HG03064 (cell line): ENCODE data around the gene ZBTB16.

Experiments
- ATAC-seq: cut with Tn5 transposase; IDR thresholded peaks from one replicate; pipeline ENCODE4 v1.9.1; 2021; ENCODE audit warnings: low read depth; ENCODE audit not compliant: unreplicated experiment

Gene ZBTB16

GRCh38 chr11:114250993-114251814, 191.7 kb downstream of the ZBTB16 start:
- ATAC-seq: no peak

- ATAC-seq: no peak
These were observed 192.4 kb downstream of the ZBTB16 start for GRCh38 chr11:114251815-114252337.

- ATAC-seq: no peak
These were observed 193.3 kb downstream of the ZBTB16 start for GRCh38 chr11:114252767-114253166.

GRCh38 chr11:114253771-114254170, 194.3 kb downstream of the ZBTB16 start:
- ATAC-seq: no peak

- no peak for ATAC-seq
These were observed 195.1 kb downstream of the ZBTB16 start for GRCh38 chr11:114254571-114255146.

DNA sequence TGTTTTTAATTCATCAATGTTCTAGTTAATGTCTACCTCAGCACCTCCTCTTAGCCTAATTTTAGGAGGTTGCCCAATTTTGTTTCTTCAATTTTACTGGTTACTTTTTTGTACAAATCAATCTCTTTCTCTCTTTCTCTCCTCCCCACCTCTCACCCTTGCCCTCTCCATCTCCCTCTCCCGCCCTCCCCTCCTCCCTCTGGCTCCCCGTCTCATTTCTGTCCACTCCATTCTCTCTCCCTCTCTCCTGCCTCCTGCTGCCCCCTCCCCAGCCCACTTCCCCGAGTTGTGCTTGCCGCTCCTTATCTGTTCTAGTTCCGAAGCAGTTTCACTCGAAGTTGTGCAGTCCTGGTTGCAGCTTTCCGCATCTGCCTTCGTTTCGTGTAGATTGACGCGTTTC, 195.8 kb downstream of the ZBTB16 start:
- ATAC-seq: no peak

GRCh38 chr11:114256176-114256966, 196.9 kb downstream of the ZBTB16 start:
- ATAC-seq: no peak

- ATAC-seq: no peak
These were observed 197.4 kb downstream of the ZBTB16 start for GRCh38 chr11:114256967-114257286.

DNA sequence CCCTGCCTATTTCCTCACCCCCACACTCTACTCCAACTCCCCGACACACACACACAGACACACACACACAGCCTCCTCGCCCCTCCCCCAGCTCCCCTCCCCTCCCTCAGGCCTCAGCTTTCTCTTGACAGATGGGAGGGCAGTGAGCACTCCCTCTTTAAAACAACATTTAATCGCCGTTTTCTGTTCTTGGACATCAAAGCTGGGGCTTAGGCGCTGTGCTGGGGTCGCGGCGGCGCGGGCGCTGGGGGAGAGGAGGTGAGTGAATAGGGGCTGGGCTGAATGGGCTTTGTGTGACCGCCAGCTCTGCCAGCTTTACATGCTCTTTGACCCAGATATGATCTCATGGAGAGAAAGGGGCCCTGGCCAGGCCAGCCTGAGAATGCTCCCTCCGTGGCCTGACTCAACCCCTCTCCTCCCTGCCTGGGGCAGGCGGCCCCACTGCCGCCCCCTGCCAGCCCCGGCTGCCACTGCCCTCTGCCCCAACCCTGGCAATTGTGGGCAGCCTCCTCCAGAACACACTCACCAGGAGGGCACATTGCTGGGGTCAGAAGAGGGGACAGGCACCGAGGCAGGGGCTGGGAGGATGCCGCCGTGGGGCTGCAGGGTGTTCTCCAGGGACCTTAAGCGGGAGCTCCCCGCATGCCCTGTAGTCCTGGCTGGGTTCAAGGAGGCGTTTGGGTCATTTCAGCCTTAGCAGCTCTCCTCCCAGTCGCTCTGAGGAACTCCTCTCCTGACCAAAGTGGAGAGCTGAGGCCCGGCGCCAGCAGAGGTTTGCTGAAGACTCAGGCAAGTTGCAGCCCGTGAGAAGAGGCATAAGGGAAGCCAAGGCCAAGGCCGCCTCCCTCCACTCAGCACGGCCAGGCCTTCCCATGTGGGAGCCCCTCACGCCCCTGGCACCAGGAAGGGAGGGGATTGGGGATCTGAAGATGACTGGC, 198.4 kb downstream of the ZBTB16 start:
- ATAC-seq: no peak

GRCh38 chr11:114258696-114259095, 199.2 kb downstream of the ZBTB16 start:
- ATAC-seq: no peak

DNA sequence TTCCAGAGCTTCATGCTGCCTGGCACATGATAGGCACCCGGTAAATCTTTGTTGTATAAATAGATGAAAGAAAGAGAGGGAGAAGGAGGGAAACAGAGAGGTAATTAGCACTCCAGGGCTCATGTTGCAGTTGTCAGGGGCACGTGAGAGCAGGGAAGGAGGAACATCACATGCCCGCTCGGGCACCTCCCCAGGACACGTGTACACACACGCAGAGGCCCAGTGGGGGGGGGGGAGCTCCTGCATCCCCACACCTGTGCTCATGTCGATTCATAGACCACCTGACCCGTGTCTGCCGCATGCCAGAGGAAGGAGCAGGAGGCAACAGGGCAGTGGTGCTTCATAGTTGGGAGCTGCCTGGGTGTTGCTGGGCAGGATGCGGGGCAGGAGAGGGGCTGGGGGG, 199.6 kb downstream of the ZBTB16 start:
- ATAC-seq: no peak

GRCh38 chr11:114259551-114259983, 200.1 kb downstream of the ZBTB16 start:
- ATAC-seq: no peak

DNA sequence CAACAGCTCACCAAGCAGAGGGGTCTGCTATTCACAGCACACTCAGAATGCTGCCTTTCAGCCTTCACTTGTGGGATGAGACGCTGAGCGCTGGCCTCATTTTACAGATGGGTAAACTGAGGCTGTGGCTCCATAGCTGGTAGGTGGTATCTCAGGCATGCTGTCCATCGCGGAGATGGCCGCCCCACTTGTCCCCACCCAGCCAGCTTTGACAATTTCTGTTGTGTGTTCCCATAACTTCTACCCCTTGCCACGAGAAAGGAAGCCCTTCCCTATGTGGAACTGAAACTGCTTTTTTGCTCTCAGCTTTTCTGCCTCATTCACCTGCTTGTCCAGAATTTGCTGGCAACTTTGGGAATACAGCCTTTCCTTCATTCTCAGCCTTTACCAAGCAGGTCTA, 200.6 kb downstream of the ZBTB16 start:
- no peak for ATAC-seq

GRCh38 chr11:114260483-114260882, 201.0 kb downstream of the ZBTB16 start:
- ATAC-seq: no peak

DNA sequence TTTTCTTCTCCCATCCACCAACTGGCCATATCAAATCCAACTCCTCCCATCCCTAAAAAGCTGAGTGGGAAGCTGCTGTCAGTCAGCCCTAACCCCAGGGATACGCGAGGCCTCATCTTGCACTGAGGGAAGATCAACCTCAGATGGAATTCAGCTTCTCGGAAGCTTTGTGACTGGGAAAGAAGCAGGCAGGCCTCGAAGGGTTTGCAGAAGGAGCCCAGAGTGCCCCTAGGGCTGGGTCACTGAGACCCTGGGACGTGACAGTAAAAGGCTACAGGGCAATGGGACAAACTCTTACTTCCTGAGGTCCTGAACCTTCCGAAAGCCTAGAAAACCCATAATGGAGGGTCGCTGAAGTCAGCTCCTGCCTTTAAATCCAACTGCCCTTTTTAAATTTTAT, 202.3 kb downstream of the ZBTB16 start:
- ATAC-seq: no peak

DNA sequence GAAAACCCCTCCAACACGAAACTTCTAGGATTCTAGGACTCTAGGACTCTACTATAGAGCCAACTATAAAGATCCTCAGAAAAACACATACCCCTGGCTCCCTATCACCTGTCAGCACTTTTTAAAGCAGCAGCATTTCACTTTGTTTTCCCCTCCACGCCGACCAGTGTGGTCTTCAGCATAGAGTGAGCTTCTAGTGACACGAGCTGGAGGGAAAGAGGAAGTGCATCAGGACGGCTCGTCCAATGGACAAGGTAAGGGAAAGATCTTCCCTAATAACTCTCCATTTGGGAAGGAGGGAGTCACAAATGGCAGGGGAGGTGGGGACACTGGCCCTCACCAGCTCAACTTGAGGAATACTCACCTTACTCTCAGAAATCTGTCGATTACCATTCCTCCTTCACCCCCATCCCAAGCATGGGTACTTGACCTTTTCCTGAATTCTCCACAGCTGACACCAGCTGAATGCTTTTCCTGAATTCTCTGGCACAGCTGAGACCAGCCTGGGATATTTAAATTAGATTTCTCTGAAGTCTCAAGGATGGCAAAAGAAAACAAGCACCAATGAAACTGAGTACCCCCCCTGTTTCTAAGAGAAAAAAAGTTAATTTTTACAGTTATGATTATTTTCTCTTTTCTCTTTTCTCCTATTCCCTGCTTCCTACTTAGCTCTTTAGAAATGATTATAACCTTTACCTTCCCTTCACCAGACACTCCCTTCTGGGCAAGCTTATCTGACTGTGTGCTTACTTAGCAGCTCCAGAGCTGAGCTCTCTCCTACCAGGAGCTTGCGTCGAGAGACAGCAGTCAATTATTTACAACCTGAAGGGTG, 203.4 kb downstream of the ZBTB16 start:
- ATAC-seq: no peak

- ATAC-seq: no peak
These were observed 204.1 kb downstream of the ZBTB16 start for GRCh38 chr11:114263513-114264170.

DNA sequence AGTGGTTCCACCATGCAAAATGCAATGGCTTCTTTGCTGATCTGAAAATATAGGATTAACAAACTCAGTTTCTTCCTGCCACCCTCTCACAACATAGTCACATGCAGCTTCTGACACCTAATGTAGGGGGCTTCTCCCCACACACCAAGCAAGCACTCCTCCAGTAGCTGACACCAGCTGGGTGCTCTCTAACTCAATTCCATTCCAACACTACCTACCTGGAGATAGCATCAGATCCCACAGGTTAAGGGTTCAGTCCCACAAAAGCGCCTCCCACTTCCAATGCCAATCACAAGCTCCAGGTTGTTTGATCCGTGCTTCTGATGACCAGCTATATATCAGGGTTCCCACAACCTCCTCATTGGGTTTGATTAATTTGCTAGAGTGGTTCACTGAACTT, 204.9 kb downstream of the ZBTB16 start:
- ATAC-seq: no peak
